Left ventricle myocardium inferior (tissue), 1 donor: ENCODE results near the gene CTBS. TPM values are rescaled to one million over a fixed set of nuclear protein-coding genes. Genes with fewer than 3 reads are reported as not detected.
"Not testable (repeated sequence)": the region's sequence is repeated elsewhere in the genome, so short reads cannot be mapped to it uniquely, and the experiment has no call there.

Experiments used
- DNase-seq: peaks from one replicate; pipeline ENCODE4 v3.0.0-alpha.2; 2020
- H3K27ac ChIP-seq: fragments of 200-600 bp; replicated peaks from 2 replicates; pipeline ENCODE4 v1.8.0; 2021
- H3K27me3 ChIP-seq: fragments of 200-600 bp; 2 replicates; pipeline ENCODE4 v1.8.0; 2021; ENCODE audit warnings: low read depth
- H3K36me3 ChIP-seq: fragments of 200-600 bp; 2 replicates; pipeline ENCODE4 v1.8.0; 2021
- H3K4me1 ChIP-seq: fragments of 200-600 bp; 2 replicates; pipeline ENCODE4 v1.8.0; 2021
- H3K4me3 ChIP-seq: fragments of 200-600 bp; 2 replicates; pipeline ENCODE4 v1.8.0; 2021; ENCODE audit warnings: mild to moderate bottlenecking, moderate library complexity
- H3K9me3 ChIP-seq: fragments of 200-600 bp; replicated peaks from 2 replicates; pipeline ENCODE4 v1.8.0; 2021
- CTCF ChIP-seq: fragments of 200-600 bp; IDR thresholded peaks from 2 replicates; pipeline ENCODE4 v1.8.0; 2021; ENCODE audit warnings: antibody characterized with exemption, mild to moderate bottlenecking, borderline replicate concordance
- intact Hi-C: fragments of 100-400 bp; cut with micrococcal nuclease; formaldehyde crosslinking; loops from one replicate; pipeline ENCODE4 v1.11.0; 2022
- total RNA-seq: library from RNA; stranded (reverse); fragmentation: NEBNext Ultra II Directional; extraction: Animal tissue kit (Norgen Biotek cat#: 25700); gene quantifications from one replicate; pipeline ENCODE4 v1.2.1, GENCODE V29; 2021
- donor health status: DM: no; HTN: yes; CAD: no; lungs with severe emphysema.

Gene CTBS
- total RNA-seq, 1 donor from 2014 or later: 6.2 TPM

- no peaks in the 10 kb centered on the region for H3K36me3 ChIP-seq
- peaks cover 24% of the 10 kb centered on the region for H3K4me1 ChIP-seq
- no peak overlapping the region for H3K4me3 ChIP-seq
- intact Hi-C loops: no loop called here
- H3K27ac ChIP-seq: no peak overlapping the region
- H3K9me3 ChIP-seq: peaks cover 10% of the 10 kb centered on the region
- DNase-seq: no peak
- H3K27me3 ChIP-seq: no peaks in the 10 kb centered on the region
- TF ChIP-seq CTCF: no peak
Measured at GRCh38 chr1:84598846-84599741, 24.9 kb upstream of the CTBS start.

GRCh38 chr1:84598418-84598817 is 24.2 kb upstream of the CTBS start:
- Histone ChIP-seq H3K4me1 (peaks cover 17% of the 10 kb centered on the region), H3K9me3 (peaks cover 17% of the 10 kb centered on the region), H3K27ac (no peak overlapping the region), H3K27me3 (no peaks in the 10 kb centered on the region), H3K4me3 (no peak overlapping the region), H3K36me3 (no peaks in the 10 kb centered on the region)
- no peak for TF ChIP-seq CTCF
- intact Hi-C loops: no loop called here
- no peak for DNase-seq

DNA sequence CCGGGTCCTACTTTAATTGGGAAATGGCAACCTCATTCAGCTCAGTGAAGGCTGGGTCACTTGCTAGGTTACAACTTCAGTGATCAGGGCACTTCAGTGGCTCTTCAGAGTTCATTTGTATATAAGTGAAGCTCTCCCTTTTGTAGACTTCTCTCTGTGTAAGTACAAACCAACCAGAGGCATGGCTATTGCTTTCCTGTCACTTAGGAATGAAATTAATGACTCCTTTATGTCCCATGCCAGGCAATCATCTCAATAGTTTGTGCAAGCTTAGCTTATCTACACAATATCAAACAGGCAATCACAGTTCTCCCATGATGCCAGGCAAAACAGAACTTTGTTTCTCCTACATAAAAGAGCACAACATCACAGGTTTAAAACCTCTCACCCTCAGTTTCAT is 22.8 kb upstream of the CTBS start:
- intact Hi-C loops: no loop called here
- Histone ChIP-seq H3K4me3 (no peak overlapping the region), H3K27ac (no peak overlapping the region), H3K27me3 (no peaks in the 10 kb centered on the region), H3K9me3 (peaks cover 22% of the 10 kb centered on the region), H3K36me3 (no peaks in the 10 kb centered on the region), H3K4me1 (peaks cover 10% of the 10 kb centered on the region)
- TF ChIP-seq CTCF: no peak
- no peak for DNase-seq

- H3K27me3 ChIP-seq, H3K27ac ChIP-seq, H3K4me3 ChIP-seq, DNase-seq, intact Hi-C loops, H3K36me3 ChIP-seq, H3K4me1 ChIP-seq: not testable (repeated sequence)
- peaks cover 22% of the 10 kb centered on the region for H3K9me3 ChIP-seq
Measured at GRCh38 chr1:84594959-84595358, 20.7 kb upstream of the CTBS start.

GRCh38 chr1:84587099-84587498 is 12.9 kb upstream of the CTBS start:
- intact Hi-C loops: no loop called here
- no peak overlapping the region for H3K27ac ChIP-seq
- TF ChIP-seq CTCF: no peak
- no peaks in the 10 kb centered on the region for H3K9me3 ChIP-seq
- no peaks in the 10 kb centered on the region for H3K27me3 ChIP-seq
- peaks cover 14% of the 10 kb centered on the region for H3K4me1 ChIP-seq
- DNase-seq: no peak
- no peaks in the 10 kb centered on the region for H3K36me3 ChIP-seq
- H3K4me3 ChIP-seq: no peak overlapping the region

DNA sequence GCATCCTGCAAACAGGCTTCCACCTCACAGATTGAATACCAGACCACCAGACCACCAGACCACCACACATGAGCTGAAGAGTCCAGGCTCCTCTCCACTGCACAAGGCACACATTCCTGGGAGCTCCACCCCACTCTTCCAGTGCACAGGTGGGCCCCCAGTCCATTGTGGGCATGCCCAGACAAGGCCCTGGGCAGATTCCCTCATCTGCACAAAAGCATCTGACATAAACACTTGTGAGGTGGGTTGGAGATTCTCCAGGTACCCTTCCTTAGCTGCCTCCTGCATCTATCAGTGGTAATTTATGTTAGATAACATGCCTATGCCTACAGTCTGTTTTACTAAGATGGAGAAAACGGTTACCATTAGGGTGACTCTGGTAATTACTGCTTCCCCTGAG is 11.6 kb upstream of the CTBS start:
- no peak overlapping the region for H3K4me3 ChIP-seq
- H3K27ac ChIP-seq: no peak overlapping the region
- no peaks in the 10 kb centered on the region for H3K27me3 ChIP-seq
- H3K9me3 ChIP-seq: no peaks in the 10 kb centered on the region
- TF ChIP-seq CTCF: no peak
- peaks cover 14% of the 10 kb centered on the region for H3K4me1 ChIP-seq
- intact Hi-C loops: no loop called here
- H3K36me3 ChIP-seq: no peaks in the 10 kb centered on the region
- no peak for DNase-seq
